Activated CD4-positive, alpha-beta T cell treated with anti-CD3 and anti-CD28 coated beads, Interleukin-2, amount 10 ng/mL, durations not matched to agents 24 days and 14 days (primary cell): Measurements from ENCODE around the gene POLRMT. TPM values are rescaled to one million over a fixed set of nuclear protein-coding genes. Genes with fewer than 3 reads are reported as not detected.
"Not testable (repeated sequence)": the region's sequence is repeated elsewhere in the genome, so short reads cannot be mapped to it uniquely, and the experiment has no call there.

Source experiments
- DNase-seq: peaks from one replicate; pipeline ENCODE4 v3.0.0; 2022
- H3K27ac Mint-ChIP-seq: one replicate; pipeline ENCODE4 v1.8.0; 2022; ENCODE audit warnings: mild to moderate bottlenecking, mixed read lengths
- H3K27me3 Mint-ChIP-seq: one replicate; pipeline ENCODE4 v1.8.0; 2022; ENCODE audit warnings: mixed read lengths
- H3K36me3 Mint-ChIP-seq: one replicate; pipeline ENCODE4 v1.8.0; 2022; ENCODE audit warnings: low read depth, mild to moderate bottlenecking, mixed read lengths
- H3K4me1 Mint-ChIP-seq: one replicate; pipeline ENCODE4 v1.8.0; 2021; ENCODE audit warnings: mixed read lengths
- H3K4me3 Mint-ChIP-seq: one replicate; pipeline ENCODE4 v1.8.0; 2022; ENCODE audit warnings: mild to moderate bottlenecking, moderate library complexity, mixed read lengths
- H3K9me3 Mint-ChIP-seq: one replicate; pipeline ENCODE4 v1.8.0; 2021; ENCODE audit warnings: mixed read lengths
- intact Hi-C: fragments of 100-400 bp; cut with micrococcal nuclease; formaldehyde crosslinking; loops from one replicate; pipeline ENCODE4 v1.15.1; 2023
- total RNA-seq: library from RNA; stranded (reverse); gene quantifications from 2 replicates; pipeline ENCODE4 v1.2.3, GENCODE V29; 2022

The POLRMT gene
- total RNA-seq, 1 donor from 2014 or later, result 103 TPM

DNA sequence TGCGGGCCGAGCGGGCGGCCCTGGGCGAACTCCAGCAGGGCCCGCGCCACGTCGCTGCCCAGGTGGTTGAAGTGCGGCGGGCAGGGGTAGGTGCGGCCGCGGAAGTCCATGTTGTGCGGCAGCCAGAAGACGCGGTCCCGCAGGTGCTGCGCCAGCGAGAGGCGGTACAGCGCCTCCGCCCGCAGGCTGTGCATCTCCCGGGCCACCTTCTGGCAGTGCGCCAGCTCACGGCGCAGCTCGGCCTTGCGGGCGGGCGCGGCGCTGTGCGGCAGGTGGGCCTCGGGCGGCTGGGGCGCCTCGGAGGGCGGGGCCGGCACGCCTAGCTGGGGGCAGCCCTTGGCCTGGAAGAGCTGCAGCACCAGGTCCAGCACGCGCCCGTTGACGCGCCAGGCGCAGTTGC lies 12.1 kb downstream of the POLRMT start:
- DNase-seq, H3K9me3 Mint-ChIP-seq, H3K27me3 Mint-ChIP-seq, intact Hi-C loops, H3K4me1 Mint-ChIP-seq, H3K4me3 Mint-ChIP-seq, H3K27ac Mint-ChIP-seq: not testable (repeated sequence)
- H3K36me3 Mint-ChIP-seq, result peaks cover 21% of the 10 kb centered on the region

DNA sequence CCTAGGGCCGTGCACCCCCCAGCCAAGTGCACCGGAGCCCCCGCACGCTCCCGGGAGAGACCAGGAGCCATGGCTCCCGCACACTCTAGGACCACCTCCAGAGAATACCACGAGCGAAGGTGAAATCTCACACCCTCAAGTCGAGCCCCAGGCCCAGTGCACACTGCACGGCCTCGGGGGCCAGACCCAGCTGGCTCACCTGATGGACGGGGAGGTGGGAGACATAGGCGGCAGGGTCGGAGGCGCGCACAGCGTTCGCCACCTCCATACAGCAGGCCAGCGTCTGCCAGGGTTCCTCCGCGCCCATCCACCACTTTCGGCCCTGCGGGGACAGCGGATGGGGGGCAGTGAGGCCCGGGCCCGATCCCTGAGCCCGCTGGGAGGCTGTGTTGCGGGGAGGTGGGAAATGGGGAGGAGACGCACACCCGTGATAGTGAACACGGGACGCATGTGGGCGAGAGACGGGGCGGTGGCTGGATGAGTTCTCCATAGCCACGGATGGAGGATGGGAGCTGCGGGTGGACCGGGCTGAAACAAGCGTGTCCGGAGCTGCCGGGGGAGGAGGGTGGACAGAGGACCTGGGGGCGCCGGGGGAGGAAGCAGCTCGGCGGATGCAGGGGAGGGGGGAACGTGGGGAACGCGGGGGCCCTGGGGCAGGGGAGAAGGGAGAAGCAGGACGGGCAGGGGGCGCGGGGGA lies 13.0 kb downstream of the POLRMT start:
- H3K4me1 Mint-ChIP-seq, result peaks cover 2% of the 10 kb centered on the region
- intact Hi-C loops, result no loop called here

DNA sequence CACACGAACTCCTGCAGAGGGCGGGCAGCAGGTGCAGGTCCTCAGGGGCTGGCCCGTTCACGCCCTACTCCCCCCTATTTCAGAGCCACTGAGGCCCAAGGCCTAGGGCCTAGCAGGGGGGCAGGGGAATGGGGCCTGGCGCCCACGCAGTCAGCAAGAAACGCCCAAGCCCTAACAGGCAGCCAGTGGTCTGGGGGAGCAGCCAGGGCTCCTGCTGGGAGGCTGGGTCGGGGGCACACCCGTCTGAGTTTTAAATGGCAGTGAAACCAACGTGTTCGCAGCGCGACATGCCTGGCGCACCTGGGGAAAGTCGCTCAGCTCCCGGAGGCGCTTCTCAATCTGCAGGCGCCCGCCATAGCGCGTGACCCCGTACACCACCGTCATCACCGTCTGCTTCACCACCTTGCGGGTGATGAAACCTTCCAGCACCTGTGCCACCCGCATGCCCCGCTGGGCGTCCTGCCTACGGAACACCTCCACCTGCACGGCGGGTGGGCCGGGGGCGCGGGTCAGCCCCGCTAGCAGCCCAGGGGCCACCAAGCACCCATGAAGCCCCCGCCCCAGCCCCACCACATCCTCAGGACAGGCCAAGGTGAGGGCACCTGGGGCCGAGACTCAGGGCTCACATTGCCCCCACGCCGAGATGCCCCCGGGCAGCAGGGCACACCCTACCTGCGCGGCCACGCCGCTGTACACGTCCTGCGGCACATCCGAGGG lies 13.9 kb downstream of the POLRMT start:
- Mint-ChIP-seq H3K27ac (no peak overlapping the region), H3K4me3 (no peak overlapping the region), H3K36me3 (peaks cover 26% of the 10 kb centered on the region), H3K9me3 (no peaks in the 10 kb centered on the region), H3K4me1 (peaks cover 2% of the 10 kb centered on the region), H3K27me3 (peaks cover 2% of the 10 kb centered on the region)
- DNase-seq, result no peak
- intact Hi-C loops, result no loop called here

More for the DNA sequence above, 13.0 kb downstream of the POLRMT start:
- Mint-ChIP-seq H3K4me3 (no peak overlapping the region), H3K27me3 (peaks cover 2% of the 10 kb centered on the region), H3K36me3 (peaks cover 22% of the 10 kb centered on the region), H3K9me3 (no peaks in the 10 kb centered on the region), H3K27ac (no peak overlapping the region)
- no peak for DNase-seq

DNA sequence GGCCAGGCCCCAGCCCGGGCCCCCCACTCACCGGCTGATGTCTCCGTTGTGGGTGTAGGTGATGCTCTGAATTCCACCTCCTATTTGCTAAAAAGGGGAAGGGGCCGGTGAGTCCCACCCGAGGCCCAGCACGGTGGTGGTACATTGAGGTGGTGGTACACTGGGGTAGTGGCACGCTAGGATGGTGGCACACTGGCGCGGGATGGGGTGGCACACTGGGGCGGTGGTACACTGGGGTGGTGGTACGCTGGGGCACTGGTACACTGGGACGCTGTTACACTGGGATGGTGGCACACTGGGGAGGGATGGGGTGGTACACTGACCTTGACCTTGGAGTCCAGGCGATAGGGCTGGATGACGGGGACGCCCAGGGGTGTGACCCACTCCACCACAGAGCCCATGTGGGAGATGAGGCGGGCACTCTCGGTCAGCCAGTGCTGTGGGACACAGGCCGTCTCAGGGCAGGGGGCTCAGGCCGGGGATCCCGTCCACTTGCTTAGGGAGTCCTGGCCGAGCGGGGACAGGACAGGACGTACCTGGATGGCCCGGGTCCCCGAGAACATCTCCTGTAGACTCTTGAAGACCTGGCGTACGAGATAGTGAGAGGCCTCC lies 14.6 kb downstream of the POLRMT start:
- intact Hi-C loops, result no loop called here
- Mint-ChIP-seq H3K27me3 (peaks cover 2% of the 10 kb centered on the region), H3K27ac (no peak overlapping the region), H3K4me3 (no peak overlapping the region), H3K9me3 (no peaks in the 10 kb centered on the region), H3K36me3 (peaks cover 29% of the 10 kb centered on the region), H3K4me1 (peaks cover 2% of the 10 kb centered on the region)
- no peak for DNase-seq

DNA sequence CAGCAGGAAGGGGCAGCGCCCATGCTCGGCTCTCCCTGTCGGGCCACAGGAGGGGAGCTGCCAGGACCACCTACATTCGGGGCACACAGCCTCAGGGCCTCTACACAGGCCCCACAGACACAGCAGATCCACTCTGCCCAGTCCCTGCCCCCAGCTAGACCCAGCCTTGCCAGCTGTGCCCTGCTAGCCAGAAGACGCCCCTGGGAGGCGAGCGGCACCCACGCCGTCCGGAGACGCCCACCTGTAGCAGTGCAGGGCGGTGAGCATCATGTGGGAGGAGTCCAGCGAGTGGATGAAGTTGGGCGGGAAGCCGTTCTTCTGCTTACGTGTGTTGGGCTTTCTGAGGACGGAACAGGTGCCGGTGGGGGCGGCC lies 15.1 kb downstream of the POLRMT start:
- Mint-ChIP-seq H3K4me1 (peaks cover 2% of the 10 kb centered on the region), H3K27me3 (peaks cover 2% of the 10 kb centered on the region), H3K36me3 (peaks cover 28% of the 10 kb centered on the region), H3K4me3 (no peak overlapping the region), H3K27ac (no peak overlapping the region), H3K9me3 (no peaks in the 10 kb centered on the region)
- intact Hi-C loops, result no loop called here
- DNase-seq, result no peak

DNA sequence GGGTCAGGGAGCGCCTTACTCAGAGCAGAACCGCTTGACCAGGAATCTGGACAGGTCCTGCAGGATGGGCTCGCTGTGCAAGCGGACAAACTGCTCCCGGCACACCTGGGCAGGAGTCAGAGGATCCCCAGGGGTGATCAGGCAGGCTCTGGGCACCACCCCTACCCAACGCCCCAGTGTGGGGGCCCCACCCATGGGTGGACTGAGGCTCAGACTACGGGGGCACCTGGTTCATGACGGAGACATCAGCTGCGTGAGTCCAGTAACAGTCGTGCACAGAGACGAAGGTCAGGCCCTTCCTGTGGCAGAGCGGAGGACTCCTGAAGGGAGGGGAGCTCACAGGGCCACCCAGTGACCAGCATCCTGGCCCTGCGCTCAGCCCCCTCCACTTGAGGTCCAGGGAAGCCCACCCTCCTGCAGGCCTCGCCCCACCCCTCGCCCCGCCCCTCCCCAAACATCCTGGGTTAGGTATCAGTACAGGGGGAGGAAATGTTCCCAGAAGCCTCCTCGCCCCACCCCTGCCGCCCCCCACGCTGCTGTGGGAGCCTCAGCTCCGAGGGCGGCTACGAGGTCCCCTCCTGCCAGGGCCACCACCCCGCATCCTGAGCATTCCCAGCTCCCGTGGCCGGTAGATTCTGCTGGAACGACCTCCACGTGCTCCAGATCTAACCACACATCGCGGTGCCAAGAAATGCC lies 15.6 kb downstream of the POLRMT start:
- Mint-ChIP-seq H3K9me3 (no peaks in the 10 kb centered on the region), H3K36me3 (peaks cover 28% of the 10 kb centered on the region), H3K4me3 (no peak overlapping the region), H3K27me3 (peaks cover 2% of the 10 kb centered on the region), H3K27ac (no peak overlapping the region), H3K4me1 (peaks cover 2% of the 10 kb centered on the region)
- no peak for DNase-seq
- intact Hi-C loops, result no loop called here

DNA sequence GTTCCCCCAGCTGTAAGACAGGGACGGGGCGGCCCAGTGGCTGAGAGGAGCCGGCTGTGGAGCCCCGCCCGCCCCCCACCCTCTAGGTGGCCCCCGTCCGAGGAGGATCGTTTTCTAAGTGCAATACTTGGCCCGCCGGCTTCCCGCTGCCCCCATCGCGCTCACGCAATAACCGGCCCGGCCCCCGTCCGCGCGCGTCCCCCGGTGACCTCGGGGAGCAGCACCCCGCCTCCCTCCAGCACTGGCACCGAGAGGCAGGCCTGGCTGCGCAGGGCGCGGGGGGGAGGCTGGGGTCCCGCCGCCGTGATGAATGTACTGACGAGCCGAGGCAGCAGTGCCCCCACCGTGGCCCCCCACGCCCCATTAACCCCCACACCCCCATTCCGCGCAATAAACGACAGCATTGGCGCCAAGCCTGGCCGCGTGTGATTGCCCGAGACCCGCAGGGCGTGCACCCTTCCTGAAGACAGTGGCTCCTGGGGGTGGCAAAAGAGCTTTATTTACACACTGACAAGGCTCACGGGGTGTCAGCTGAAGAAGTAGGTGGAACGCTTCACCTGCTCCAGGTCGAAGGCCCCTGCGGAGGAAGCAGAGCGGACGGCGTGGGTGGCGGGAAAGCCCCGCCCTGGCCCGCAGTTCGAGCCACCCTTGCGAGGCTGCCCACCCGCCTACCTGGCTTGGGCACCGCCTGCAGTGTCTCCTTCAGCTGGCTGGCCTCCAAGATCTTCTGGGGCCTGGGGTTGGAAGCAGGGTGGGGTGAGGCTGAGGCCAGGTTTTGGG lies 16.4 kb downstream of the POLRMT start:
- Mint-ChIP-seq H3K4me1 (peaks cover 5% of the 10 kb centered on the region), H3K27me3 (peaks cover 2% of the 10 kb centered on the region), H3K36me3 (peaks cover 28% of the 10 kb centered on the region), H3K4me3 (no peak overlapping the region), H3K27ac (no peak overlapping the region), H3K9me3 (no peaks in the 10 kb centered on the region)
- intact Hi-C loops, result no loop called here
- DNase-seq, result no peak

DNA sequence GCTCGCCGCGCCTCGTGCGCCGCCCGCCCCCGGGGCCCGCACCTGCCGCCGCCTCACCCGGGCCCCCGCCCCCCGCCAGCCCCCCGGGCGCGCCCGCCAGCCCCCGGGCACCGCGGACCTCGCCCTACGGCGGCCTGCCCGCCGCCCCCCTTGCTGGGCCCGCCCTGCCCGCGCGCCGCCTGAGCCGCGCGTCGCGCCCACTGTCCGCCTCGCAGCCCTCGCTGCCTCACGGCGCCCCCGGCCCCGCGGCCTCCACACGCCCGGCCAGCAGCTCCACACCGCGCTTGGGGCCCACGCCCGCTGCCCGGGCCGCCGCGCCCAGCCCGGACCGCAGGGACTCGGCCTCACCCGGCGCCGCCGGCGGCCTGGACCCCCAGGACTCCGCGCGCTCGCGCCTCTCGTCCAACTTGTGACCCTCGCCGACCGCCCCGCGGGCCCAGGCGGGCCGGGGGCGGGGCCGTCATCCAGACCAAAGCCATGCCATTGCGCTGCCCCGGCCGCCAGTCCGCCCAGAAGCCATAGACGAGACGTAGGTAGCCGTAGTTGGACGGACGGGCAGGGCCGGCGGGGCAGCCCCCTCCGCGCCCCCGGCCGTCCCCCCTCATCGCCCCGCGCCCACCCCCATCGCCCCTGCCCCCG lies 17.2 kb downstream of the POLRMT start:
- no peak for DNase-seq
- no peak overlapping the region for H3K27ac Mint-ChIP-seq
- intact Hi-C loops, result no loop called here
- no peaks in the 10 kb centered on the region for H3K9me3 Mint-ChIP-seq
- H3K4me3 Mint-ChIP-seq, result no peak overlapping the region
- peaks cover 28% of the 10 kb centered on the region for H3K36me3 Mint-ChIP-seq
- peaks cover 8% of the 10 kb centered on the region for H3K4me1 Mint-ChIP-seq
- H3K27me3 Mint-ChIP-seq, result peaks cover 2% of the 10 kb centered on the region

DNA sequence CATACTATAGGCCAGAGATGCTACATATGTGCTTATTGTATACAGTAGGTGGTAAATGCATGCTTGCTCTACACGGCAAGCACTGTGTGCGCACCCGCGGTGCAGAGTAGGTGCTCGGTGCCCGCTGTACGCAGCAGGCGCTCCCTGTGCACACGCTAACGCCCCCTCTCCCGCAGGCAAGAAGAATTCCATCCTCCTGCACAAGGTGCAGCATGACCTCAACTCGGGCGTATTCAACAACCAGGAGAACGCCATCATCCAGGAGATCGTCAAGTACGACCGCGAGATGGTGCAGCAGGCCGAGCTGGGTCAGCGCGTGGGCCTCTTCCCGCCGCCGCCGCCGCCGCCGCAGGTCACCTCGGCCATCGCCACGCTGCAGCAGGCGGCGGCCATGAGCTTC lies 17.7 kb downstream of the POLRMT start:
- Mint-ChIP-seq H3K9me3 (no peaks in the 10 kb centered on the region), H3K27ac (no peak overlapping the region), H3K36me3 (peaks cover 31% of the 10 kb centered on the region)

DNA sequence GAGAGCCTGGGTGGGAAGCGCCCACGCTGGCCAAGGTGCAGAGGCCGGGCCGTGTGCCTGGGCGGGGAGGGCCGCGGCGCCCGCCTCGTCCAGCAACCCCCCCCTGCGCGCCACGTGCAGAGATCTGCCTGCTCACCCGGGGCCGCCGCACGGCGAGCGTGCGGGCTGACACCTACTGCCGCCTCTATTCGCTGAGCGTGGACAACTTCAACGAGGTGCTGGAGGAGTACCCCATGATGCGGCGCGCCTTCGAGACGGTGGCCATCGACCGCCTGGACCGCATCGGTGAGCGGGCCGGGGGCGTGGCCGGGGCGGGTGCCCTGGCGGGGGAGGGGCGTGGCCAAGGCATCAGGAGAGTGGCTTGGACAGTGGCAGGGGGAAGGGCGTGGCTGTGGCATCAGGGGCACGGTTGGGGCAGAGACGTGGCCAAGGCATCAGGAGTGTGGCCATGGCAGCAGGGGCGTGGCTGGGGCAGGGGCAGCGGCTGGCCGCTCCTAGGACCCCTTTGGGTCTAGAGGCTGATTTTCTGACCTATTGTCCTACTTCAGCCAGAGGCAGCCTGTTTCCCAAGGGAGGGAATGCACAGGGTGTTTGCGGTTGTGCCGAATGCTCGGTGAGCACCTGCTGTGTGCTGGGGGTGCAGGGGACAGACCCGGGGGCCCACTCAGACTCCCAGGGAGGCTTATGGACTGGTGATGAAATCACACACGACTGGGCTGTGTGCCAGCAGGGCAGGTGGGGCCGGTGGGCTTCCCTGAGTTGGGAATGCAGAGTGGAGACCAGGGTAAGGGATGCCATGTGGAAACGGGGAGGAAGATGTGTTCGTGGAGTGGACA lies 19.4 kb downstream of the POLRMT start:
- Mint-ChIP-seq H3K4me3 (no peak overlapping the region), H3K4me1 (peaks cover 12% of the 10 kb centered on the region), H3K9me3 (no peaks in the 10 kb centered on the region), H3K36me3 (peaks cover 25% of the 10 kb centered on the region), H3K27me3 (peaks cover 2% of the 10 kb centered on the region), H3K27ac (no peak overlapping the region)
- no peak for DNase-seq
- intact Hi-C loops, result no loop called here

More for the DNA sequence above, 17.7 kb downstream of the POLRMT start:
- Mint-ChIP-seq H3K4me1 (peaks cover 12% of the 10 kb centered on the region), H3K27me3 (peaks cover 2% of the 10 kb centered on the region), H3K4me3 (peak overlapping the region; percentile 23)
- no peak for DNase-seq
- intact Hi-C loops, result no loop called here

DNA sequence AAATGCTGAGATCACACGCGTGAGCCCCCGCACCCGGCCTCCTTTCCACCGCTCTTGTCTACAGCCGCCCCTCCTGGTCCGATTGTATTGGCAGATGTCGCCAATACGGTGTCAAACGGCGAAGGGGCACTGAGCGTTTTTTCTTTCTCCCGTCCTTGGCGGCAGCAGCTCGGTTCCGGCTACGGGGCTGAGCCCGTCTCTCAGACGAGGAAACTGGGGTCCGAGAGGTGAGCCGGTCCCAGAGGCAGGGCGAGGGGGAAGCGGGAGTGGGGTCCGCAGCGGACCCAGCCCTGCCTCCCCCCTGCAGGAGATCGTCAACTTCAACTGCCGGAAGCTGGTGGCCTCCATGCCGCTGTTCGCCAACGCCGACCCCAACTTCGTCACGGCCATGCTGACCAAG lies 20.4 kb downstream of the POLRMT start:
- Mint-ChIP-seq H3K9me3 (no peaks in the 10 kb centered on the region), H3K36me3 (peaks cover 16% of the 10 kb centered on the region), H3K4me1 (peaks cover 12% of the 10 kb centered on the region), H3K4me3 (no peak overlapping the region), H3K27ac (no peak overlapping the region), H3K27me3 (peaks cover 2% of the 10 kb centered on the region)
- DNase-seq, result no peak
- intact Hi-C loops, result no loop called here

DNA sequence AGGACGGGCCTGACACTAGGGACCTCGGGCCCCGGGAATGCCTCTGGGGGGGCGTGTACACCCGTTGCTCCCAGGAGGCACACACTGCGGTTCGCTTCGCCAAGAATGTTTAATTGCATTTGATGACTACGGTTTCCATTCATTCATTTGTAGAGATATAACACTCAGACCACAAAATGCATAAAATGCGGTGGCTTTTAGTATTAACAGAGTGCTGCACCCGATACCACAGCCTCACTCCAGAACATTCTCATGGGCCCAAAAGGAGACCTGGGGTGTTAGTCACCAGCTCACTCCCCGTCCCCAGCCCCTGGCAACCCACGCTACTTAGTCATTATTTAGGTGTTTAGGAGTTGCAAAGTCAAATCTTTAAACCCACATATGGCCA lies 21.9 kb downstream of the POLRMT start:
- no peak for DNase-seq
- H3K27ac Mint-ChIP-seq, result peak overlapping the region; percentile 95
- peaks cover 14% of the 10 kb centered on the region for H3K36me3 Mint-ChIP-seq
- H3K9me3 Mint-ChIP-seq, result no peaks in the 10 kb centered on the region
- intact Hi-C loops, result loop anchor here (1.0 to 2.0 kb wide), 3 partner anchors 28 to 69 kb away; partner anchors contain the start of genes BSG and FGF22
- peak overlapping the region; percentile 86 for H3K4me3 Mint-ChIP-seq
- H3K27me3 Mint-ChIP-seq, result peaks cover 2% of the 10 kb centered on the region
- peaks cover 12% of the 10 kb centered on the region for H3K4me1 Mint-ChIP-seq
